Measurements from ENCODE around the gene OR8H1. TPM values are rescaled to one million over a fixed set of nuclear protein-coding genes. Genes with fewer than 3 reads are reported as not detected.

Gene OR8H1
- total and polyA plus RNA-seq, 3 donors from 2014 or later = 0.08 TPM; not detected in 2

- intact Hi-C loops (cut with DNase I; ENCODE audit: low total_unique reads) = no loop called here
- no peak within 1 kb of the TSS for H3K27ac ChIP-seq
- H3K4me3 ChIP-seq = no peak within 1 kb of the TSS
- no peaks in the 10 kb centered on the region for H3K27me3 ChIP-seq
- H3K36me3 ChIP-seq (ENCODE audit: low read depth, missing control alignments) = no peaks in the 10 kb centered on the region
- no peaks in the 10 kb centered on the region for H3K4me1 ChIP-seq
- no peak for TF ChIP-seq POLR2A (IDR thresholded peaks at IDR 0.05)
- TF ChIP-seq CTCF (IDR thresholded peaks at IDR 0.05) = no peak
- no peak for DNase-seq
- no peaks in the 10 kb centered on the region for H3K9me3 ChIP-seq
These were observed 22.8 kb upstream of the OR8H1 start, which contains the start of gene OR8K3 for GRCh38 chr11:56314844-56315243. Gene OR8K3 (plus strand): TSS chr11:56315144. CDS start chr11:56318307, 3,163 bp downstream.

GRCh38 chr11:56307836-56308235, 15.8 kb upstream of the OR8H1 start:
- Histone ChIP-seq H3K4me3 (no peak overlapping the region), H3K27ac (no peak overlapping the region), H3K36me3 (ENCODE audit: low read depth, missing control alignments) (no peaks in the 10 kb centered on the region), H3K27me3 (no peaks in the 10 kb centered on the region), H3K4me1 (no peaks in the 10 kb centered on the region), H3K9me3 (no peaks in the 10 kb centered on the region)
- DNase-seq = no peak
- TF ChIP-seq CTCF (IDR thresholded peaks at IDR 0.05) = no peak
- TF ChIP-seq POLR2A (IDR thresholded peaks at IDR 0.05) = no peak
- 88 to 96% methylated on average over 3 of the region's 3 CpGs for WGBS, 2 donors
- intact Hi-C loops (cut with DNase I; ENCODE audit: low total_unique reads) = no loop called here

GRCh38 chr11:56296898-56297297, 4.8 kb upstream of the OR8H1 start:
- TF ChIP-seq POLR2A (IDR thresholded peaks at IDR 0.05) (no peak), CTCF (IDR thresholded peaks at IDR 0.05) (no peak)
- intact Hi-C loops (cut with DNase I; ENCODE audit: low total_unique reads) = no loop called here
- Histone ChIP-seq H3K9me3 (no peaks in the 10 kb centered on the region), H3K4me1 (no peaks in the 10 kb centered on the region), H3K4me3 (no peak overlapping the region), H3K27ac (no peak overlapping the region), H3K27me3 (no peaks in the 10 kb centered on the region), H3K36me3 (ENCODE audit: low read depth, missing control alignments) (no peaks in the 10 kb centered on the region)
- DNase-seq = no peak
- 84 to 90% methylated on average over 4 of the region's 4 CpGs for WGBS, 2 donors

- no peaks in the 10 kb centered on the region for H3K36me3 ChIP-seq (ENCODE audit: low read depth, missing control alignments)
- H3K9me3 ChIP-seq = no peaks in the 10 kb centered on the region
- TF ChIP-seq POLR2A (IDR thresholded peaks at IDR 0.05) (no peak), CTCF (IDR thresholded peaks at IDR 0.05) (no peak)
- no peak for DNase-seq
- H3K4me1 ChIP-seq = no peaks in the 10 kb centered on the region
- H3K27ac ChIP-seq = no peak within 1 kb of the TSS
- no peaks in the 10 kb centered on the region for H3K27me3 ChIP-seq
- intact Hi-C loops (cut with DNase I; ENCODE audit: low total_unique reads) = no loop called here
- no peak within 1 kb of the TSS for H3K4me3 ChIP-seq
These were observed 18.2 kb downstream of the OR8H1 start, which contains the start of gene OR5T1 for GRCh38 chr11:56273854-56274253. Gene OR5T1 (plus strand): TSS chr11:56274154. CDS start chr11:56275639, 1,485 bp downstream.

GRCh38 chr11:56271092-56271491, 21.0 kb downstream of the OR8H1 start:
- Histone ChIP-seq H3K9me3 (no peaks in the 10 kb centered on the region), H3K36me3 (ENCODE audit: low read depth, missing control alignments) (no peaks in the 10 kb centered on the region), H3K4me1 (no peaks in the 10 kb centered on the region), H3K27me3 (no peaks in the 10 kb centered on the region), H3K4me3 (no peak overlapping the region), H3K27ac (no peak overlapping the region)
- intact Hi-C loops (cut with DNase I; ENCODE audit: low total_unique reads) = no loop called here
- 43 to 58% methylated on average over 3 of the region's 3 CpGs for WGBS, 2 donors
- no peak for DNase-seq
- TF ChIP-seq CTCF (IDR thresholded peaks at IDR 0.05) (no peak), POLR2A (IDR thresholded peaks at IDR 0.05) (no peak)
